GM19438 (cell line): ENCODE data around the gene EHMT1.
"Not testable (repeated sequence)": the region's sequence is repeated elsewhere in the genome, so short reads cannot be mapped to it uniquely, and the experiment has no call there.

Source experiments
- ATAC-seq: cut with Tn5 transposase; IDR thresholded peaks from one replicate; pipeline ENCODE4 v1.9.1; 2021; ENCODE audit warnings: low read depth; ENCODE audit not compliant: unreplicated experiment

The EHMT1 gene

GRCh38 chr9:137613738-137614523, 4.9 kb upstream of the EHMT1 start:
- no peak for ATAC-seq

GRCh38 chr9:137614631-137615386, 4.0 kb upstream of the EHMT1 start:
- ATAC-seq = no peak

- ATAC-seq = no peak
Measured at GRCh38 chr9:137615387-137615871, 3.4 kb upstream of the EHMT1 start.

GRCh38 chr9:137619240-137620047, 639 bp downstream of the EHMT1 start:
- ATAC-seq = no peak

GRCh38 chr9:137620048-137620405, 1.2 kb downstream of the EHMT1 start:
- ATAC-seq = no peak

GRCh38 chr9:137620581-137620980, 1.8 kb downstream of the EHMT1 start:
- no peak for ATAC-seq

- no peak for ATAC-seq
Measured at GRCh38 chr9:137621131-137621757, 2.4 kb downstream of the EHMT1 start.

GRCh38 chr9:137622211-137622610, 3.4 kb downstream of the EHMT1 start:
- not testable (repeated sequence) for ATAC-seq

- no peak for ATAC-seq
Measured at GRCh38 chr9:137626464-137626863, 7.7 kb downstream of the EHMT1 start.

- ATAC-seq = not testable (repeated sequence)
Measured at GRCh38 chr9:137627406-137627805, 8.6 kb downstream of the EHMT1 start.

GRCh38 chr9:137630126-137630525, 11.3 kb downstream of the EHMT1 start:
- ATAC-seq = no peak

GRCh38 chr9:137630679-137631078, 11.9 kb downstream of the EHMT1 start:
- ATAC-seq = no peak

- no peak for ATAC-seq
Measured at GRCh38 chr9:137631345-137632229, 12.8 kb downstream of the EHMT1 start.

GRCh38 chr9:137632230-137633161, 13.7 kb downstream of the EHMT1 start:
- ATAC-seq = no peak

GRCh38 chr9:137634016-137634415, 15.2 kb downstream of the EHMT1 start:
- no peak for ATAC-seq

GRCh38 chr9:137638680-137639079, 19.9 kb downstream of the EHMT1 start:
- ATAC-seq = no peak

GRCh38 chr9:137639303-137640051, 20.7 kb downstream of the EHMT1 start:
- no peak for ATAC-seq

- ATAC-seq = no peak
Measured at GRCh38 chr9:137640862-137641261, 22.1 kb downstream of the EHMT1 start.
